Neutrophil (primary cell): ENCODE results near the gene TNFRSF12A.

Experiments used
- H3K27ac ChIP-seq: fragments of 200-600 bp; sonication (generic); 2 replicates; pipeline ENCODE4 v1.5.1; 2016; ENCODE audit warnings: mild to moderate bottlenecking, moderate library complexity
- H3K27me3 ChIP-seq: fragments of 200-600 bp; sonication (generic); 2 replicates; pipeline ENCODE4 v1.6.0; 2016; ENCODE audit warnings: mild to moderate bottlenecking
- H3K36me3 ChIP-seq: fragments of 200-600 bp; sonication (generic); 2 replicates; pipeline ENCODE4 v1.5.1; 2017
- H3K4me1 ChIP-seq, 2 experiments: fragments of 200-600 bp in 1 of 2; sonication (generic) in 1 of 2; 1 replicate in 1 of 2; 2 replicates in 1 of 2; pipeline versions ENCODE4 v1.5.1 to v1.6.1; 2013 to 2016; ENCODE audit warnings: low read depth in 1 of 2, low read length in 1 of 2, mild to moderate bottlenecking in 1 of 2, moderate library complexity in 1 of 2; ENCODE audit not compliant: control insufficient read depth in 1 of 2, insufficient read depth in 1 of 2
- H3K4me3 ChIP-seq, 2 experiments: fragments of 200-600 bp in 1 of 2; sonication (generic) in 1 of 2; 1 replicate in 1 of 2; 2 replicates in 1 of 2; pipeline ENCODE4 v1.5.1; 2013 to 2016; ENCODE audit warnings: low read depth in 1 of 2, low read length in 1 of 2, mild to moderate bottlenecking in 1 of 2, moderate library complexity in 1 of 2
- H3K9me3 ChIP-seq: fragments of 200-600 bp; sonication (generic); 2 replicates; pipeline ENCODE4 v1.5.1; 2016
- TF ChIP-seq, protein P1 (sequence below): fragments of 200-600 bp; sonication (generic); IDR thresholded peaks from 2 replicates; pipeline ENCODE4 v1.5.1; 2016; ENCODE audit warnings: antibody characterized with exemption

The TNFRSF12A gene

DNA sequence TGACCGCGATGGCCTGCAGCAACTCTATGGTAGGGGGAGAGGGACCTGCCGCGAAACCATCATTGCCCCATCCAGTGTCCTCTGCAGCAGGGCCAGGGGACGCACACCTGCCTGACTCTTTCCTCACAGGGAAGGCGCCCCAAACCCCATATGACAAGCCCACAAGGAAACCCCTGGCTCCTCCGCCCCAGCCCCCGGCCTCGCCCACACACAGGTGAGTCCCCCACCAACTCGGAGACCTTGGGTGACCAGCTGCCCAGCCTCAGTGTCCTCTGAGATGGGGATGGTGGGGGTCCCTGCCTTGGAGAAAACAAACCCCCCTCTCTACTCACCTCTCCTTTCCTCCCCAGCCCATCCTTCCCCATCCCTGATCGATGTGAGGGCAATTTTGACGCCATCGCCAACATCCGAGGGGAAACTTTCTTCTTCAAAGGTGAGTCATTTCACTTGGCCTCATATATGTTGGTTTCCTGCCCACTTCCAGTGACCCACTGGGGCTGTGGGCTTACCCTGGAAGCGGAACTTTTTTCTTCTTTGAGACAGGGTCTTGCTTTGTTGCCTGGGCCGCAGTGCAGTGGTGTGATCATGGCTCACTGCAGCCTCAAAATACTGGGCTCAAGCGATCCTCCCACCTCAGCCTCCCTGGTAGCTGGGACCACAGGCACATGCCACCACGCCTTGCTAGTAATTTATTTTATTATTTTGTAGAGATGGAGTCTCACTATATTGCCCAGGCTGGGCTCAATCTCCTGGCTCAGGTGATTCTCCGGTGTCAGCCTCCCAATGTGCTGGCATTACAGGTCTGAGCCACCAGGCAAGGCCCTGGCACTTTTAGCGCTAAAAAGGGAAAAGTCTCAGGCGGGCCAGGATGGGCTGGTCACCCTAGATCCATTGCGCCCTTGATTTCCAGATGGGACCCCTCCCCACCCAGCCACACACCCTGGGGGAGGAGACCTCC is 37.3 kb downstream of the TNFRSF12A start:
- Histone ChIP-seq H3K4me1 (peaks cover 91 to 97% of the 10 kb centered on the region in 2 experiments), H3K9me3 (no peaks in the 10 kb centered on the region), H3K27me3 (no peaks in the 10 kb centered on the region), H3K4me3 (peak overlapping the region; percentile 98 to 99), H3K36me3 (peaks cover 63% of the 10 kb centered on the region), H3K27ac (peak overlapping the region; percentile 94)
- TF ChIP-seq, protein P1, sequence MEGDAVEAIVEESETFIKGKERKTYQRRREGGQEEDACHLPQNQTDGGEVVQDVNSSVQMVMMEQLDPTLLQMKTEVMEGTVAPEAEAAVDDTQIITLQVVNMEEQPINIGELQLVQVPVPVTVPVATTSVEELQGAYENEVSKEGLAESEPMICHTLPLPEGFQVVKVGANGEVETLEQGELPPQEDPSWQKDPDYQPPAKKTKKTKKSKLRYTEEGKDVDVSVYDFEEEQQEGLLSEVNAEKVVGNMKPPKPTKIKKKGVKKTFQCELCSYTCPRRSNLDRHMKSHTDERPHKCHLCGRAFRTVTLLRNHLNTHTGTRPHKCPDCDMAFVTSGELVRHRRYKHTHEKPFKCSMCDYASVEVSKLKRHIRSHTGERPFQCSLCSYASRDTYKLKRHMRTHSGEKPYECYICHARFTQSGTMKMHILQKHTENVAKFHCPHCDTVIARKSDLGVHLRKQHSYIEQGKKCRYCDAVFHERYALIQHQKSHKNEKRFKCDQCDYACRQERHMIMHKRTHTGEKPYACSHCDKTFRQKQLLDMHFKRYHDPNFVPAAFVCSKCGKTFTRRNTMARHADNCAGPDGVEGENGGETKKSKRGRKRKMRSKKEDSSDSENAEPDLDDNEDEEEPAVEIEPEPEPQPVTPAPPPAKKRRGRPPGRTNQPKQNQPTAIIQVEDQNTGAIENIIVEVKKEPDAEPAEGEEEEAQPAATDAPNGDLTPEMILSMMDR = no peak

DNA sequence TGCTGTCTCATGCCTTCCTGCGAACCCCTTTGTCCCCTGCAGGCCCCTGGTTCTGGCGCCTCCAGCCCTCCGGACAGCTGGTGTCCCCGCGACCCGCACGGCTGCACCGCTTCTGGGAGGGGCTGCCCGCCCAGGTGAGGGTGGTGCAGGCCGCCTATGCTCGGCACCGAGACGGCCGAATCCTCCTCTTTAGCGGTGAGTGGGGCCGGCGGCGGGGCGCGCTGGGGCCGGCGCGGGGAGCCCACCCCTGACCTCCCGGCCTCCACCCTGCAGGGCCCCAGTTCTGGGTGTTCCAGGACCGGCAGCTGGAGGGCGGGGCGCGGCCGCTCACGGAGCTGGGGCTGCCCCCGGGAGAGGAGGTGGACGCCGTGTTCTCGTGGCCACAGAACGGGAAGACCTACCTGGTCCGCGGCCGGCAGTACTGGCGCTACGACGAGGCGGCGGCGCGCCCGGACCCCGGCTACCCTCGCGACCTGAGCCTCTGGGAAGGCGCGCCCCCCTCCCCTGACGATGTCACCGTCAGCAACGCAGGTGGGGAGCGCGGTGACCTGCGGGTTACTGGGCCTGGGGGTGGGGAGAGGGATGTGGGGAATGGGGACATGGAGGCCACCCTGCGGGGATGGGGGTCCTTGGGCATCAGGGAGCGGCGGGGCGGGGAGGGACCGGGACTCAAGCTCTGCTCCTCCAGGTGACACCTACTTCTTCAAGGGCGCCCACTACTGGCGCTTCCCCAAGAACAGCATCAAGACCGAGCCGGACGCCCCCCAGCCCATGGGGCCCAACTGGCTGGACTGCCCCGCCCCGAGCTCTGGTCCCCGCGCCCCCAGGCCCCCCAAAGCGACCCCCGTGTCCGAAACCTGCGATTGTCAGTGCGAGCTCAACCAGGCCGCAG is 38.2 kb downstream of the TNFRSF12A start:
- Histone ChIP-seq H3K27me3 (no peaks in the 10 kb centered on the region), H3K9me3 (no peaks in the 10 kb centered on the region), H3K4me3 (peak overlapping the region; percentile 98 to 99), H3K27ac (peak overlapping the region; percentile 94), H3K4me1 (peaks cover 91 to 99% of the 10 kb centered on the region in 2 experiments), H3K36me3 (peaks cover 61% of the 10 kb centered on the region)
- TF ChIP-seq, protein P1 = no peak

DNA sequence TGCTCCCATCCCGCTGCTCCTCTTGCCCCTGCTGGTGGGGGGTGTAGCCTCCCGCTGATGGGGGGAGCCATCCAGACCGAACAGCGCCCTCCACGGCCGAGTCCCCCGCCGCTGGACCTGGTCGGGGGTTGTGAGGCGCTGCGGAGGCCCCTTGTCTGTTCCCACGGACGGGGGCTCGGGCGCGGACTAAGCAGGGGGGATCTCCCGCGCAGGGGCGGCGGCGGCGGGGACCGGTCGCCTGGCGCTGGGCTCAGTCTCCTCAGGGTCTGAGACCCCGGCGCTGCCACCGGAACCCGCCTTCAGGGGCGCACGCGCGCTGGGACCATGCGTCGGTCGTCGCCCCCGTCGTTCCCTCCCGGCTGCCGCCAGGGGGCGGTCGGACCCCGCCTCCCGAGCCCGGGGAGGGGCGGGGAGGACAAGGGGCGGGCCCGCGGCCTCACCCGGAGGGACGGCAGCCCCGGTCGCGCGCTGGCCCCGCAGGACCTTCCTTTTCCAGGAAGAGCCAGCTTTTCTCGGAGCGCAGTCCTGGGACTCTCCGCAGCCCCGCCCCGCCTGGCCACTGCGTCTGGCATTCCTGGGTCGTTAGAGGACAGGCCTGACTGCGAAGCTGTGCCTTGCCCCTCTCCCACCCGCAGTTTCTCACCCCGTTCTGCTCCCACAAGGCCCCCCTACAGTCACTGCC is 39.0 kb downstream of the TNFRSF12A start:
- Histone ChIP-seq H3K36me3 (peaks cover 61% of the 10 kb centered on the region), H3K27ac (peak overlapping the region; percentile 94), H3K4me3 (peak overlapping the region; percentile 98 to 99), H3K27me3 (no peaks in the 10 kb centered on the region), H3K4me1 (peaks cover 84 to 94% of the 10 kb centered on the region in 2 experiments), H3K9me3 (no peaks in the 10 kb centered on the region)
- TF ChIP-seq, protein P1 = peak; percentile 97

DNA sequence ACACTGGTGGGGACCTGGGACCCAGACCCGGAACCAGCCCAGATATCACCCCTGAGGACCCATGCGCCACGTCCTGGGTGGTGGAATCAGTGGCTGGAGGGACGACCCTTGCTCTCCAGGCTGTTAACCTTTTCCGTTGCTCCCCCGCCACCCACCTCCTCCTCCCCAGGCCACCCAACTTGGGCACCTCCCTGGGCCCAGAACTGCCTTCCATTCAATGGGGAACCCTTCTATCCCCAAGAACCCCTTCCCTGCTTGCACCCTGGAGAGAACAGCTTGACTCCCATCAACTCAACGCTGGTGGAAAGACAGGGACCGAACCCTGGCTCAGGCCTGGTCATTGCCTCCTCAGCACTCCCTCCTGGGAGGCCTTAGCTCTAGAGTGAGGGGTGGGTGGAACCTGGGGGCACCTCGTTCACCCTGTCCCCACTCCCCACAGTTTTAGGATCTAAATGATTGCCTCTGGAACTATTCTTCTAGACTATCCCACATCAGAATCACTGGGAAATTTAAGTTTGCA is 39.6 kb downstream of the TNFRSF12A start:
- Histone ChIP-seq H3K9me3 (no peaks in the 10 kb centered on the region), H3K4me1 (peaks cover 78 to 89% of the 10 kb centered on the region in 2 experiments), H3K4me3 (peak overlapping the region; percentile 98 to 99), H3K27ac (peak overlapping the region; percentile 94), H3K36me3 (peaks cover 61% of the 10 kb centered on the region), H3K27me3 (no peaks in the 10 kb centered on the region)
- TF ChIP-seq, protein P1 = no peak
